ENCODE results near the gene NUB1. TPM values are rescaled to one million over a fixed set of nuclear protein-coding genes. Genes with fewer than 3 reads are reported as not detected.
"Not testable (repeated sequence)": the region's sequence is repeated elsewhere in the genome, so short reads cannot be mapped to it uniquely, and the experiment has no call there.

NUB1 gene
- total RNA-seq, 1 donor from 2014 or later, result 41.6 TPM

DNA sequence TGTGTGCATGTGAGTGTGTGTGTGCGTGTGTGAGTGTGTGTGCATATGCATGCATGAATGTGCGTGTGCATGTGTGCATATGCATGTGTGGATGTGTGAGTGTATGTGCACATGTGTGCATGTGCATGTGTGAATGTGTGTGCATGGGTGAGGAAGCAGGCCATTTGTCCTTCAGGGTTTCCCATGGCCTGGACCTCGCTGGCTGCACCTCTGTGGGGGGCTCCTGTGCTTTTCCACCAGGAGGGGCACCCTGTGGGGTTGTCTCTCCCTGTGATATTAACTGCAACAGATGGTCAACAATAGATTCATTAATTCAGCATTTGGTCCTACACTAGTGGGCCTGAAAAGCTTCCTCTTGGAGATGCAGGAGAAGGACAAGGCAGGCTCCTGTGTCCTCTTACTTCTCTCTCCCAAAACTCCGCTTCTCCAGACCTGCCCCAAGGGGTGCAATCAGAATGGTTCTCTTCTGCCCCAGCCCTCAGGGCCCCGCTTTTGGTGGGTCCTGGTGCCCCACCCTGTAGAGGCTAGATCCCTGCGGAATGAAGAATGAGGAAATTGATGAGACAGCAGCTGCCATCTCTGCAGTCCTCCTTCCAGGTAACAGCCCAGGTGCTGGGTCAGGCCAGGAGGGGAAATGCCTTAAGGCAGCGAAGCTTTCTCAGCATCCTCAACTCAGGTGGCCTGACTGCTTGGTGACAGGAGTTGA lies 41.5 kb upstream of the NUB1 start:
- Histone ChIP-seq H3K27me3 (ENCODE audit: insufficient read depth, low read length) (peaks cover 26% of the 10 kb centered on the region), H3K36me3 (ENCODE audit: insufficient read depth, low read length) (no peaks in the 10 kb centered on the region), H3K27ac (ENCODE audit: low read depth, low read length) (no peak overlapping the region), H3K79me2 (ENCODE audit: insufficient read depth, low read length) (no peaks in the 10 kb centered on the region), H3K9ac (ENCODE audit: low read length) (no peak overlapping the region), H2AFZ (ENCODE audit: low read depth, low read length) (no peak overlapping the region), H3K9me3 (ENCODE audit: insufficient read depth, low read depth, low read length) (no peaks in the 10 kb centered on the region), H3K4me3 (ENCODE audit: insufficient read depth, low read depth, low read length) (no peak overlapping the region), H3K4me1 (ENCODE audit: insufficient read depth, low read length) (peaks cover 4% of the 10 kb centered on the region), H3K4me2 (ENCODE audit: low read length) (no peak overlapping the region), H4K20me1 (ENCODE audit: insufficient read depth, low read length) (no peaks in the 10 kb centered on the region)
- no peak overlapping the region for H3K4me3 Mint-ChIP-seq (ENCODE audit: unreplicated experiment)
- TF ChIP-seq, protein P1, sequence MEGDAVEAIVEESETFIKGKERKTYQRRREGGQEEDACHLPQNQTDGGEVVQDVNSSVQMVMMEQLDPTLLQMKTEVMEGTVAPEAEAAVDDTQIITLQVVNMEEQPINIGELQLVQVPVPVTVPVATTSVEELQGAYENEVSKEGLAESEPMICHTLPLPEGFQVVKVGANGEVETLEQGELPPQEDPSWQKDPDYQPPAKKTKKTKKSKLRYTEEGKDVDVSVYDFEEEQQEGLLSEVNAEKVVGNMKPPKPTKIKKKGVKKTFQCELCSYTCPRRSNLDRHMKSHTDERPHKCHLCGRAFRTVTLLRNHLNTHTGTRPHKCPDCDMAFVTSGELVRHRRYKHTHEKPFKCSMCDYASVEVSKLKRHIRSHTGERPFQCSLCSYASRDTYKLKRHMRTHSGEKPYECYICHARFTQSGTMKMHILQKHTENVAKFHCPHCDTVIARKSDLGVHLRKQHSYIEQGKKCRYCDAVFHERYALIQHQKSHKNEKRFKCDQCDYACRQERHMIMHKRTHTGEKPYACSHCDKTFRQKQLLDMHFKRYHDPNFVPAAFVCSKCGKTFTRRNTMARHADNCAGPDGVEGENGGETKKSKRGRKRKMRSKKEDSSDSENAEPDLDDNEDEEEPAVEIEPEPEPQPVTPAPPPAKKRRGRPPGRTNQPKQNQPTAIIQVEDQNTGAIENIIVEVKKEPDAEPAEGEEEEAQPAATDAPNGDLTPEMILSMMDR (IDR thresholded peaks at IDR 0.05; ENCODE audit: insufficient read depth, low read depth, low read length), result no peak
- no peak for TF ChIP-seq EZH2 (IDR thresholded peaks at IDR 0.05; ENCODE audit: insufficient read depth, low read length)
- H3K27me3 Mint-ChIP-seq (ENCODE audit: low read depth, unreplicated experiment), result peaks cover 48% of the 10 kb centered on the region
- DNase-seq (ENCODE audit: low read depth) (no peak), FAIRE-seq (no peak)
- H3K9me3 Mint-ChIP-seq (ENCODE audit: unreplicated experiment), result peaks cover 6% of the 10 kb centered on the region
- no peaks in the 10 kb centered on the region for H3K4me1 Mint-ChIP-seq (ENCODE audit: low read depth, unreplicated experiment)
- H3K36me3 Mint-ChIP-seq (ENCODE audit: low read depth, unreplicated experiment), result no peaks in the 10 kb centered on the region
- no peak overlapping the region for H3K27ac Mint-ChIP-seq (ENCODE audit: unreplicated experiment)

DNA sequence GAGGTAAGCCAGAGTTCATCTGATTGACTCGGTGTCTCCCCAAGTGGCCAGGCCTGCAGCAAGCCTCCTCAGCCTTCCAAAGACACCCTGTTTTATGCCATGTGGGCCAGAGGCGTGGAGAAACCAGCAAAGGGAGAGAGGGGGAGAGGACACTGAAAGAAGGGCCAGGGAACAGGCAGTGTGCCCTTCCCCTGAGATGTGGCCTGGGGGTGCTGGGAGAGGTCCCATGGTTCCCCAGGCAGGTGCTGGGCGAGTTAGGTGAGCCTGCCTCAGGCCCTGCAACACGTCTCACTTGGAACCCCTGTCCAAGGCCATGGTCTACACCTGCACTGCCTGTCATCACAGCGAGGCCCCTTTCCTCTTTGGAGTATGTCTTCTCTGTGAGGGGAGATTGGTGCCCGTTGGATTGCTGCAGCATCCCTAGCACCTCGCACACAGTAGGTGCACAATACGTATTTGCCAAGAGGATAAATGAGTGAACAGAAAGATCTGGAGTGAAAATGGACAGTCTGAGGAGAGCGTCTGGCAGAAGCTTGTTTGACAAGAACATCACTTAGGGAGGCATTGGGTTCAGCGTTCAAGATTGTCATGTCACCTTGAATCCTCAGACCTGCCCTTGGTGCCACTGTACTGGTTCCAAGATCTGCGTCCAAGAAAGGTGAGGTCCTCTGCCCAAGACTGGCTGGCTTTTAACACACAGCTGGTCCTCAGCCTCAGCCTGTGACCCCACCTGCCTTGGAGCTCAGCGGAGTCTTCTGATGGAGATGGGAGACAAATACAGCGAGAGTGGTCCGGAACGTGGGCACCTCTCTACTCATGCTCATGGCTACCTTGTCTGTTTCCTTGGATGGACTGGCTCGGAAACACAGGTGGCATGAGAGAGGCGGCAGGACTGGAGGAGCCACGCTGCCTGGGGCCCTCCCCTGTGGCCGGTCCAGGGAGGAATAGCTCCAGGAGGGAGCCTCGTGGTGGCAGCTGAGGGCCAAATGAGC lies 39.8 kb upstream of the NUB1 start:
- DNase-seq (ENCODE audit: low read depth) (no peak), FAIRE-seq (no peak)
- H4K20me1 ChIP-seq (ENCODE audit: insufficient read depth, low read length), result no peaks in the 10 kb centered on the region
- TF ChIP-seq EZH2 (IDR thresholded peaks at IDR 0.05; ENCODE audit: insufficient read depth, low read length), result no peak
- TF ChIP-seq, protein P1 (IDR thresholded peaks at IDR 0.05; ENCODE audit: insufficient read depth, low read depth, low read length), result no peak
- H3K27ac Mint-ChIP-seq (ENCODE audit: unreplicated experiment), result no peak overlapping the region
- H3K4me1 ChIP-seq (ENCODE audit: insufficient read depth, low read length), result peaks cover 4% of the 10 kb centered on the region
- H3K9me3 Mint-ChIP-seq (ENCODE audit: unreplicated experiment), result peaks cover 2% of the 10 kb centered on the region
- H3K4me3 ChIP-seq (ENCODE audit: insufficient read depth, low read depth, low read length), result no peak overlapping the region
- H3K27ac ChIP-seq (ENCODE audit: low read depth, low read length), result no peak overlapping the region
- no peaks in the 10 kb centered on the region for H3K36me3 Mint-ChIP-seq (ENCODE audit: low read depth, unreplicated experiment)
- peaks cover 26% of the 10 kb centered on the region for H3K27me3 ChIP-seq (ENCODE audit: insufficient read depth, low read length)
- no peaks in the 10 kb centered on the region for H3K79me2 ChIP-seq (ENCODE audit: insufficient read depth, low read length)
- no peak overlapping the region for H3K4me2 ChIP-seq (ENCODE audit: low read length)
- H3K9me3 ChIP-seq (ENCODE audit: insufficient read depth, low read depth, low read length), result no peaks in the 10 kb centered on the region
- no peak overlapping the region for H3K4me3 Mint-ChIP-seq (ENCODE audit: unreplicated experiment)
- no peaks in the 10 kb centered on the region for H3K36me3 ChIP-seq (ENCODE audit: insufficient read depth, low read length)
- peaks cover 59% of the 10 kb centered on the region for H3K27me3 Mint-ChIP-seq (ENCODE audit: low read depth, unreplicated experiment)
- H3K4me1 Mint-ChIP-seq (ENCODE audit: low read depth, unreplicated experiment), result no peaks in the 10 kb centered on the region
- no peak overlapping the region for H3K9ac ChIP-seq (ENCODE audit: low read length)
- H2AFZ ChIP-seq (ENCODE audit: low read depth, low read length), result no peak overlapping the region

DNA sequence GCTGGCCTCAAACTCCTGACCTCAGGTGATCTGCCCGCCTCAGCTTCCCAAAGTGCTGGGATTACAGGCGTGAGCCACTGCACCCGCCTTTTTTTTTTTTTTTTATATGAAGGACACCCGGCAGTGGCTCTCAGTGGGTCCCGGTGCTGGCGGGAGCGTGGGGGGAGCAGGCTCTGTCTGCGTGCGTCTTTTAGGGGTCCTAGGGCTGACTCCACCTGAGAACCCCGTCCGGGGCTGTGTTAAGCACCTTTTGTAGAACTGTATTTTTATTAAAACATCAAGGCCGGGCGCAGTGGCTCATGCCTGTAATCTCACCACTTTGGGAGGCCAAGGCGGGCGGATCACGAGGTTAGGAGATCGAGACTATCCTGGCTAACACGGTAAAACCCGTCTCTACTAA lies 37.4 kb upstream of the NUB1 start:
- H4K20me1 ChIP-seq (ENCODE audit: insufficient read depth, low read length); H3K9me3 Mint-ChIP-seq (ENCODE audit: unreplicated experiment); H3K4me1 Mint-ChIP-seq (ENCODE audit: low read depth, unreplicated experiment); H3K4me3 Mint-ChIP-seq (ENCODE audit: unreplicated experiment); H3K4me1 ChIP-seq (ENCODE audit: insufficient read depth, low read length); H3K4me2 ChIP-seq (ENCODE audit: low read length); H3K36me3 Mint-ChIP-seq (ENCODE audit: low read depth, unreplicated experiment); H3K27ac Mint-ChIP-seq (ENCODE audit: unreplicated experiment); FAIRE-seq; H3K9ac ChIP-seq (ENCODE audit: low read length); H2AFZ ChIP-seq (ENCODE audit: low read depth, low read length); H3K9me3 ChIP-seq (ENCODE audit: insufficient read depth, low read depth, low read length); H3K36me3 ChIP-seq (ENCODE audit: insufficient read depth, low read length); H3K27ac ChIP-seq (ENCODE audit: low read depth, low read length); DNase-seq (ENCODE audit: low read depth); H3K4me3 ChIP-seq (ENCODE audit: insufficient read depth, low read depth, low read length); H3K79me2 ChIP-seq (ENCODE audit: insufficient read depth, low read length): not testable (repeated sequence)
- peaks cover 56% of the 10 kb centered on the region for H3K27me3 Mint-ChIP-seq (ENCODE audit: low read depth, unreplicated experiment)
- peaks cover 24% of the 10 kb centered on the region for H3K27me3 ChIP-seq (ENCODE audit: insufficient read depth, low read length)

All from astrocyte (in vitro differentiated cells and primary cell).